Astrocyte (in vitro differentiated cells and primary cell): Measurements from ENCODE around the gene EDN3.

Experiments used
- EZH2 ChIP-seq: IDR thresholded peaks from 2 replicates; pipeline ENCODE4 v1.6.1; 2012; ENCODE audit warnings: mild to moderate bottlenecking, low read length, inconsistent platforms; ENCODE audit not compliant: insufficient read depth
- TF ChIP-seq, protein P1 (sequence below): IDR thresholded peaks from 2 replicates; pipeline ENCODE4 v1.5.1; 2011; ENCODE audit warnings: low read depth, mild to moderate bottlenecking, inconsistent platforms, low read length, moderate library complexity; ENCODE audit not compliant: insufficient read depth

DNA sequence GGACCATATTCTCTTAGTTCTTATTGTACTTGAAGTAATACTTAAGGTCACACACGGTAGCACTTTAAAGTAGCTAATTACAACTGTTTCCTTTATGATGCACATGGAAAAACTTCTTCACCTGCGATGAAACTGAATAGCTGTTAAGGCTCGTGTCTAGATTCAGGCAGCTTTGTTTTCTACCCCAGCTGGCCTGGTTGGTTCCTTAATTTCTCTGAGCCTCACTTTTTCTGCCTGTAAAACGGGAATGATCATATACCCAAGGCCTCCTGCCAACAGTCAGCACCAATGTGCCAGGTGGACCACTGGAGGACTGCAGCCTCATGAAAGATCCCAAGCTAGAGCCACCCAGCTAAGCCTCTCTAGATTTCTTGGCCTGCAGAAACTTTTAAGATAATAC is 35.0 kb downstream of the EDN3 start:
- TF ChIP-seq, protein P1, sequence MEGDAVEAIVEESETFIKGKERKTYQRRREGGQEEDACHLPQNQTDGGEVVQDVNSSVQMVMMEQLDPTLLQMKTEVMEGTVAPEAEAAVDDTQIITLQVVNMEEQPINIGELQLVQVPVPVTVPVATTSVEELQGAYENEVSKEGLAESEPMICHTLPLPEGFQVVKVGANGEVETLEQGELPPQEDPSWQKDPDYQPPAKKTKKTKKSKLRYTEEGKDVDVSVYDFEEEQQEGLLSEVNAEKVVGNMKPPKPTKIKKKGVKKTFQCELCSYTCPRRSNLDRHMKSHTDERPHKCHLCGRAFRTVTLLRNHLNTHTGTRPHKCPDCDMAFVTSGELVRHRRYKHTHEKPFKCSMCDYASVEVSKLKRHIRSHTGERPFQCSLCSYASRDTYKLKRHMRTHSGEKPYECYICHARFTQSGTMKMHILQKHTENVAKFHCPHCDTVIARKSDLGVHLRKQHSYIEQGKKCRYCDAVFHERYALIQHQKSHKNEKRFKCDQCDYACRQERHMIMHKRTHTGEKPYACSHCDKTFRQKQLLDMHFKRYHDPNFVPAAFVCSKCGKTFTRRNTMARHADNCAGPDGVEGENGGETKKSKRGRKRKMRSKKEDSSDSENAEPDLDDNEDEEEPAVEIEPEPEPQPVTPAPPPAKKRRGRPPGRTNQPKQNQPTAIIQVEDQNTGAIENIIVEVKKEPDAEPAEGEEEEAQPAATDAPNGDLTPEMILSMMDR: no peak
- TF ChIP-seq EZH2: no peak
